Measurements from ENCODE around the gene CRIP3.

DNA sequence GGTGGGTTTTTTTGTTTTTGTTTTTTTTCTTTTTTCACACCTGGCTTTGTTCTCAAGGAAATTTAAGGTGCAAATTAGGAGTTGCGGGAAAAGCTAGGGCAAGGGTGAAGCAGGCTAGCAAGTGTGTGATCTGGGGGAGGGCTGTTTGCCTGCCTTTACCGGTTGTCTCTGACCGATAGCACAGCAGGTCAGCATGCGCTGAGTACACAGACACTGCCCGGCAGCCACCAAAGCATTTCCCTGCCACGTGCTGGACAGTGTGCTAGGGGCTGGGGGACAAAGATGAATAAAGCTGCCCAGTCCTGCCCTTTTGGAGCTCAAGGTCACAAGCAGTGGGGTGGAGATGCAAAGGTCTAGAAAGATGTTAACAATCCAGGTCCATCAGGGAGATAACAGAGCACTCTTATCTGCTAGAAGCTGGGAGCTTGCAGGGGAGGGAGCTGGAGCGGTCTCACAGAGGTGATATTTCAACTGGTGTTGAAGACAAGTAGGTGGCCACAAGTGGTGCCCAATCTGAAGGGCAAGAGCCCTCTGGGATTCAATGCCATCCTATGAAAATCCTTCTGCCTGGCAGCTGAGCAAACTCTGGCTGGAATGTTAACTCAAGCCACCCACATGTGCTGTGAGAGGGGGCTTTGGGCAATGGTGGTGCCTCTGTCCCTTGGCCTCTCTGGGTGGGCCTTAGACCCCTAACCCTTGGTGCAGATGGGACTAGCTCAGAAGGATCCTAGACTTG is 40.8 kb downstream of the CRIP3 start:
- TF ChIP-seq, protein P1, sequence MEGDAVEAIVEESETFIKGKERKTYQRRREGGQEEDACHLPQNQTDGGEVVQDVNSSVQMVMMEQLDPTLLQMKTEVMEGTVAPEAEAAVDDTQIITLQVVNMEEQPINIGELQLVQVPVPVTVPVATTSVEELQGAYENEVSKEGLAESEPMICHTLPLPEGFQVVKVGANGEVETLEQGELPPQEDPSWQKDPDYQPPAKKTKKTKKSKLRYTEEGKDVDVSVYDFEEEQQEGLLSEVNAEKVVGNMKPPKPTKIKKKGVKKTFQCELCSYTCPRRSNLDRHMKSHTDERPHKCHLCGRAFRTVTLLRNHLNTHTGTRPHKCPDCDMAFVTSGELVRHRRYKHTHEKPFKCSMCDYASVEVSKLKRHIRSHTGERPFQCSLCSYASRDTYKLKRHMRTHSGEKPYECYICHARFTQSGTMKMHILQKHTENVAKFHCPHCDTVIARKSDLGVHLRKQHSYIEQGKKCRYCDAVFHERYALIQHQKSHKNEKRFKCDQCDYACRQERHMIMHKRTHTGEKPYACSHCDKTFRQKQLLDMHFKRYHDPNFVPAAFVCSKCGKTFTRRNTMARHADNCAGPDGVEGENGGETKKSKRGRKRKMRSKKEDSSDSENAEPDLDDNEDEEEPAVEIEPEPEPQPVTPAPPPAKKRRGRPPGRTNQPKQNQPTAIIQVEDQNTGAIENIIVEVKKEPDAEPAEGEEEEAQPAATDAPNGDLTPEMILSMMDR (IDR thresholded peaks at IDR 0.05), result no peak
- TF ChIP-seq POLR2A (IDR thresholded peaks at IDR 0.05), result no peak

All from uterus (tissue), 2 donors.